ENCODE data around the gene SUPT6H. TPM values are rescaled to one million over a fixed set of nuclear protein-coding genes. Genes with fewer than 3 reads are reported as not detected.

The SUPT6H gene
- total and polyA plus RNA-seq, 2 of the 8 experiments (the other 6 are each of a cell fraction or from before 2014, with no cell fraction given), result 32.0 to 59.9 TPM

GRCh38 chr17:28720247-28720996, 58.4 kb downstream of the SUPT6H start (continued):
- TF ChIP-seq MAFK (IDR thresholded peaks at IDR 0.05; ENCODE audit: low read depth, low read length), result no peak
- no peak for TF ChIP-seq TEAD4 (IDR thresholded peaks at IDR 0.05; ENCODE audit: low read depth, low read length)
- TF ChIP-seq ZNF274 (IDR thresholded peaks at IDR 0.05; ENCODE audit: borderline replicate concordance, extremely low read depth, low read length), result no peak
- TF ChIP-seq CTBP2 (IDR thresholded peaks at IDR 0.05; ENCODE audit: borderline replicate concordance, insufficient read depth, insufficient read length, low read length), result no peak
- no peak for TF ChIP-seq CHD2 (IDR thresholded peaks at IDR 0.05; ENCODE audit: low read length)
- no peak for TF ChIP-seq POU5F1 (IDR thresholded peaks at IDR 0.05; ENCODE audit: low read depth, low read length)
- no peak for TF ChIP-seq BACH1 (IDR thresholded peaks at IDR 0.05; ENCODE audit: low read length)
- no peak for TF ChIP-seq KDM1A (IDR thresholded peaks at IDR 0.05; ENCODE audit: borderline replicate concordance, low read length)
- peak in 1 of 2 experiments; percentile 32; a peak in 1 of 3 replicates for TF ChIP-seq POLR2A (IDR thresholded peaks at IDR 0.05; ENCODE audit: control extremely low read depth in 1 of 2, low read depth in 2 of 2, low read length in 2 of 2)
- TF ChIP-seq EGR1 (IDR thresholded peaks at IDR 0.05; ENCODE audit: borderline replicate concordance, low read depth, low read length), result no peak
- peak in 1 of 3 experiments; percentile 29; a peak in 1 of 4 replicates for TF ChIP-seq CTCF (IDR thresholded peaks at IDR 0.05; ENCODE audit: control extremely low read depth in 1 of 3, insufficient read depth in 1 of 3, low read depth in 1 of 3, low read length in 3 of 3)
- TF ChIP-seq RBBP5 (IDR thresholded peaks at IDR 0.05; ENCODE audit: borderline replicate concordance, low read depth, low read length), result no peak
- TF ChIP-seq RXRA (IDR thresholded peaks at IDR 0.05; ENCODE audit: insufficient read depth, low read depth, low read length), result no peak
- no peak for TF ChIP-seq ATF3 (IDR thresholded peaks at IDR 0.05; ENCODE audit: insufficient read depth, low read depth, low read length)
- TF ChIP-seq CBX8 (IDR thresholded peaks at IDR 0.05; ENCODE audit: borderline replicate concordance, low read depth, low read length), result no peak
- TF ChIP-seq TAF1 (IDR thresholded peaks at IDR 0.05; ENCODE audit: low read depth, low read length), result no peak
- TF ChIP-seq SUZ12 (IDR thresholded peaks at IDR 0.05; ENCODE audit: low read length), result no peak
- no peak for TF ChIP-seq FOSL1 (IDR thresholded peaks at IDR 0.05; ENCODE audit: insufficient read depth, low read depth, low read length)

All from H1 (cell line).